HAP-1 (cell line): ENCODE data around the gene MCC.
A peak's percentile ranks its signal among the peaks of the same experiment; 100 is the strongest.

Source experiments
- DNase-seq, 2 experiments: peaks; one replicate each; pipeline ENCODE4 v3.0.0-alpha.2; 2016 to 2020; ENCODE audit warnings: low spot score in 2 of 2
- H3K27me3 ChIP-seq: fragments of 250-450 bp; sonication (Bioruptor Pico); 2 replicates; pipeline ENCODE4 v1.5.1; 2020; ENCODE audit warnings: low read depth, mild to moderate bottlenecking, moderate library complexity
- H3K36me3 ChIP-seq: fragments of 250-450 bp; sonication (Bioruptor Pico); replicated peaks from 2 replicates; pipeline ENCODE4 v1.5.1; 2020; ENCODE audit warnings: mild to moderate bottlenecking
- H3K4me1 ChIP-seq: fragments of 250-450 bp; sonication (Bioruptor Pico); 2 replicates; pipeline ENCODE4 v1.5.1; 2020; ENCODE audit warnings: mild to moderate bottlenecking
- H3K4me3 ChIP-seq: fragments of 250-450 bp; sonication (Bioruptor Pico); 2 replicates; pipeline ENCODE4 v1.5.1; 2020; ENCODE audit warnings: mild to moderate bottlenecking, moderate library complexity
- H3K9me3 ChIP-seq: fragments of 250-450 bp; sonication (Bioruptor Pico); 2 replicates; pipeline ENCODE4 v1.5.1; 2020; ENCODE audit warnings: mild to moderate bottlenecking, moderate library complexity
- in situ Hi-C: fragments of 300-500 bp; cut with MboI; formaldehyde crosslinking; loops from 3 replicates; pipeline ENCODE4 v1.14.3; 2020; ENCODE audit warnings: low sequenced_read_pairs, inconsistent platforms, mixed read lengths

MCC gene

GRCh38 chr5:113271745-113272454 is 216.4 kb downstream of the MCC start:
- no peak for DNase-seq
- in situ Hi-C loops, result no loop called here
- H3K9me3 ChIP-seq, result no peaks in the 10 kb centered on the region
- H3K4me3 ChIP-seq, result no peak overlapping the region
- peaks cover 63% of the 10 kb centered on the region for H3K4me1 ChIP-seq
- H3K36me3 ChIP-seq, result no peaks in the 10 kb centered on the region
- H3K27me3 ChIP-seq, result no peaks in the 10 kb centered on the region

- peaks cover 68% of the 10 kb centered on the region for H3K4me1 ChIP-seq
- H3K27me3 ChIP-seq, result no peaks in the 10 kb centered on the region
- no peak for DNase-seq
- H3K36me3 ChIP-seq, result no peaks in the 10 kb centered on the region
- no peak overlapping the region for H3K4me3 ChIP-seq
- H3K9me3 ChIP-seq, result no peaks in the 10 kb centered on the region
- in situ Hi-C loops, result no loop called here
Measured at GRCh38 chr5:113271015-113271414, 217.2 kb downstream of the MCC start.

- in situ Hi-C loops, result no loop called here
- Histone ChIP-seq H3K27me3 (no peaks in the 10 kb centered on the region), H3K36me3 (no peaks in the 10 kb centered on the region), H3K4me3 (no peak overlapping the region), H3K4me1 (peaks cover 63% of the 10 kb centered on the region), H3K9me3 (no peaks in the 10 kb centered on the region)
- DNase-seq, result no peak
Measured at GRCh38 chr5:113270086-113270485, 218.2 kb downstream of the MCC start.

GRCh38 chr5:113269023-113269997 is 218.9 kb downstream of the MCC start:
- Histone ChIP-seq H3K4me1 (peaks cover 57% of the 10 kb centered on the region), H3K9me3 (no peaks in the 10 kb centered on the region), H3K4me3 (no peak overlapping the region), H3K27me3 (no peaks in the 10 kb centered on the region), H3K36me3 (no peaks in the 10 kb centered on the region)
- in situ Hi-C loops, result no loop called here
- DNase-seq, result peak in 1 of 2 experiments; percentile 45

- peaks cover 54% of the 10 kb centered on the region for H3K4me1 ChIP-seq
- H3K9me3 ChIP-seq, result no peaks in the 10 kb centered on the region
- no peak for DNase-seq
- H3K4me3 ChIP-seq, result no peak overlapping the region
- H3K36me3 ChIP-seq, result no peaks in the 10 kb centered on the region
- in situ Hi-C loops, result no loop called here
- no peaks in the 10 kb centered on the region for H3K27me3 ChIP-seq
Measured at GRCh38 chr5:113268232-113268631, 220.0 kb downstream of the MCC start.

GRCh38 chr5:113267361-113267900 is 220.8 kb downstream of the MCC start:
- Histone ChIP-seq H3K4me1 (peaks cover 46% of the 10 kb centered on the region), H3K9me3 (no peaks in the 10 kb centered on the region), H3K36me3 (no peaks in the 10 kb centered on the region), H3K27me3 (no peaks in the 10 kb centered on the region), H3K4me3 (no peak overlapping the region)
- no peak for DNase-seq
- in situ Hi-C loops, result no loop called here

GRCh38 chr5:113266913-113267227 is 221.4 kb downstream of the MCC start:
- Histone ChIP-seq H3K36me3 (no peaks in the 10 kb centered on the region), H3K27me3 (no peaks in the 10 kb centered on the region), H3K9me3 (no peaks in the 10 kb centered on the region), H3K4me1 (peaks cover 43% of the 10 kb centered on the region), H3K4me3 (no peak overlapping the region)
- peak in 1 of 2 experiments; percentile 51 for DNase-seq
- in situ Hi-C loops, result no loop called here

- Histone ChIP-seq H3K9me3 (no peaks in the 10 kb centered on the region), H3K4me1 (peaks cover 42% of the 10 kb centered on the region), H3K4me3 (no peak overlapping the region), H3K36me3 (no peaks in the 10 kb centered on the region), H3K27me3 (no peaks in the 10 kb centered on the region)
- in situ Hi-C loops, result no loop called here
- DNase-seq, result peak; percentile 42 to 67
Measured at GRCh38 chr5:113266227-113266912, 221.9 kb downstream of the MCC start.

- Histone ChIP-seq H3K4me3 (no peak overlapping the region), H3K4me1 (peaks cover 31% of the 10 kb centered on the region), H3K36me3 (no peaks in the 10 kb centered on the region), H3K9me3 (no peaks in the 10 kb centered on the region), H3K27me3 (no peaks in the 10 kb centered on the region)
- no peak for DNase-seq
- in situ Hi-C loops, result no loop called here
Measured at GRCh38 chr5:113265190-113265589, 223.1 kb downstream of the MCC start.

- DNase-seq, result no peak
- H3K4me1 ChIP-seq, result peaks cover 26% of the 10 kb centered on the region
- no peaks in the 10 kb centered on the region for H3K27me3 ChIP-seq
- no peaks in the 10 kb centered on the region for H3K9me3 ChIP-seq
- in situ Hi-C loops, result no loop called here
- H3K4me3 ChIP-seq, result no peak overlapping the region
- no peaks in the 10 kb centered on the region for H3K36me3 ChIP-seq
Measured at GRCh38 chr5:113264046-113264445, 224.2 kb downstream of the MCC start.

GRCh38 chr5:113263545-113263944 is 224.7 kb downstream of the MCC start:
- no peaks in the 10 kb centered on the region for H3K27me3 ChIP-seq
- peaks cover under 1% of the 10 kb centered on the region; the same call in 1 of the 2 replicates for H3K9me3 ChIP-seq
- peaks cover 25% of the 10 kb centered on the region for H3K4me1 ChIP-seq
- in situ Hi-C loops, result no loop called here
- DNase-seq, result no peak
- no peaks in the 10 kb centered on the region for H3K36me3 ChIP-seq
- H3K4me3 ChIP-seq, result no peak overlapping the region

GRCh38 chr5:113262674-113263073 is 225.6 kb downstream of the MCC start:
- Histone ChIP-seq H3K27me3 (no peaks in the 10 kb centered on the region), H3K4me3 (no peak overlapping the region), H3K36me3 (no peaks in the 10 kb centered on the region), H3K4me1 (peaks cover 29% of the 10 kb centered on the region), H3K9me3 (peaks cover 7% of the 10 kb centered on the region; the same call in 1 of the 2 replicates)
- in situ Hi-C loops, result no loop called here
- DNase-seq, result no peak

- Histone ChIP-seq H3K27me3 (no peaks in the 10 kb centered on the region), H3K4me3 (no peak overlapping the region), H3K4me1 (peaks cover 14% of the 10 kb centered on the region), H3K9me3 (peaks cover 12% of the 10 kb centered on the region; the same call in 1 of the 2 replicates), H3K36me3 (no peaks in the 10 kb centered on the region)
- DNase-seq, result peak in 1 of 2 experiments; percentile 97
- in situ Hi-C loops, result no loop called here
Measured at GRCh38 chr5:113259034-113259433, 229.2 kb downstream of the MCC start.
